GM12878 (cell line): ENCODE results near the gene MYO18B.

ENCODE experiments used
- CHD2 ChIP-seq: IDR thresholded peaks from 2 replicates; pipeline ENCODE4 v1.6.1; 2011; ENCODE audit warnings: low read depth, low read length, improper control_type of control experiment, borderline replicate concordance
- CTCF ChIP-seq, 3 experiments: IDR thresholded peaks in 2 of 3; conservative IDR thresholded peaks in 1 of 3; 2 replicates each; pipeline ENCODE4 v1.5.1; 2011; ENCODE audit warnings: low read depth in 3 of 3, low read length in 3 of 3, mild to moderate bottlenecking in 3 of 3, control low read depth in 2 of 3, moderate library complexity in 2 of 3, inconsistent platforms in 1 of 3, mixed read lengths in 1 of 3; ENCODE audit not compliant: control insufficient read depth in 2 of 3, insufficient read depth in 1 of 3; ENCODE audit errors: extremely low read depth in 1 of 3
- EZH2 ChIP-seq: IDR thresholded peaks from 2 replicates; pipeline ENCODE4 v1.6.1; 2012; ENCODE audit warnings: low read depth, mild to moderate bottlenecking, control low read depth, inconsistent platforms, low read length, borderline replicate concordance; ENCODE audit not compliant: control insufficient read depth
- PML ChIP-seq: IDR thresholded peaks from 2 replicates; pipeline ENCODE4 v1.6.1; 2012; ENCODE audit warnings: low read length, inconsistent platforms
- POLR2A ChIP-seq: IDR thresholded peaks from 2 replicates; pipeline ENCODE4 v1.6.1; 2011; ENCODE audit warnings: low read depth, mild to moderate bottlenecking, low read length

DNA sequence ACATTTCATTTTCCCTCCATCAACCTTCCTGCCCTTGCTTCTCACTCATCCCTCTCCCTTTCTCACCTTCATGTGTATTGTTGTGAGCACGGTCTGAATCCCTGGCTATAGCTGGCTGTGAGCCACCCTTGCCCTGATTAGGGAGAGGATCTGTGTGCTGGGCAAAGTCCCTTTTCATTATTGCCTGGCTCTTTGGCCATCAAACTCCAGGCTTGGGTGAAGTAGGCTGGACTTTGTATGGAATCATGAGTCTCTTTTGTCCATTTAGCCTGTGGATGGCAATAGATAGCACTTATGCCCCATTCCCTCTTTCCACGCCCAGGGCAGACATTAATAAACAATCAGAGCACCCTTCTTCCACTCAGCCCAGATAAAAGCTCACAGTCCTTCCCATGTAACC is 6.7 kb downstream of the MYO18B start:
- TF ChIP-seq CHD2: no peak
- TF ChIP-seq PML: no peak
- no peak for TF ChIP-seq POLR2A
- no peak for TF ChIP-seq CTCF (IDR thresholded peaks at IDR 0.05 in 2 of 3, conservative IDR thresholded peaks at IDR 0.05 in 1 of 3; ENCODE audit: control insufficient read depth in 2 of 3, extremely low read depth in 1 of 3, insufficient read depth in 1 of 3, low read depth in 3 of 3, low read length in 3 of 3)
- TF ChIP-seq EZH2: no peak
